Measurements from ENCODE around the gene DCUN1D3. TPM values are rescaled to one million over a fixed set of nuclear protein-coding genes. Genes with fewer than 3 reads are reported as not detected.
A peak's percentile ranks its signal among the peaks of the same experiment; 100 is the strongest.

DCUN1D3 gene
- total RNA-seq, 1 experiment from 2014 or later, result 16.4 TPM

DNA sequence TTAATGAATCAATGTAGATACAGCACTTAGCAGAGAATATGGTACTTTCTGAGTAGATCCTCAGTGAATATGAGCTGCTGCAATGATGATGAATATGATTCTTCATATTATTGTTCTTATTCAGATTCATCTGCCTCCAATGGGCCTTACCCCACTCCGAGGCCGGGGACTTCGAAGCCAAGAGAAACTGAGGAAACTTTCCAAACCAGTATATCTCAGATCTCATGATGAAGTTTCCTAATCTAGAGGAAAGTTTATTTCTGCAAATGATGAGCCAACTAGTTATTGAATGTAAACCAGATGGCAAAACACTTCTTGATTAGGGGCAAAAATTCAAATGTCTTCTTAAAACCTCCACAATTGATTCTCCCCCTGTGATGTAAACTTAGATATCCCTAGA is 23.7 kb upstream of the DCUN1D3 start:
- Histone ChIP-seq H3K79me2 (ENCODE audit: insufficient read depth, low read length) (no peaks in the 10 kb centered on the region), H3K36me3 (ENCODE audit: control insufficient read depth in 1 of 2, insufficient read depth in 2 of 2, low read length in 2 of 2) (0 out of 4 replicates have a peak, but pooled peaks cover 0 to 3% of the 10 kb centered on the region in 2 experiments), H3K27ac (ENCODE audit: low read depth, low read length) (no peak overlapping the region), H4K20me1 (ENCODE audit: insufficient read depth) (no peaks in the 10 kb centered on the region), H3K27me3 (ENCODE audit: insufficient read depth, low read length) (no peaks in the 10 kb centered on the region), H3K9me2 (ENCODE audit: insufficient read depth) (no peaks in the 10 kb centered on the region), H3K9ac (ENCODE audit: low read length) (no peak overlapping the region), H3K4me2 (ENCODE audit: low read length) (no peak overlapping the region), H3K4me3 (replicated peaks in 1 of 2; ENCODE audit: low read depth in 1 of 2, low read length in 2 of 2) (no peak overlapping the region), H2AFZ (ENCODE audit: low read depth, low read length, poor library complexity, severe bottlenecking) (no peak overlapping the region), H3K9me3 (ENCODE audit: control insufficient read depth in 1 of 2, insufficient read depth in 1 of 2, low read depth in 1 of 2, low read length in 2 of 2) (no peaks in the 10 kb centered on the region), H3K4me1 (ENCODE audit: control insufficient read depth in 1 of 2, insufficient read depth in 2 of 2, low read length in 2 of 2) (no peaks in the 10 kb centered on the region; a peak in 1 of 4 replicates)
- DNase-seq (ENCODE audit: low read depth, low spot score) (no peak), ATAC-seq (no peak)
- ChIA-PET CTCF (no interaction called here), RAD21 (ENCODE audit: low non-redundant PET in 1 of 2, low total read pairs in 2 of 2, uncharacterized antibody in 2 of 2, unreplicated experiment in 2 of 2) (no interaction called here), POLR2A (no interaction called here)
- TF ChIP-seq EZH2 (IDR thresholded peaks at IDR 0.05), result no peak
- TF ChIP-seq EGR1 (IDR thresholded peaks at IDR 0.05; ENCODE audit: low read depth), result no peak
- no peak for TF ChIP-seq FOSL1 (IDR thresholded peaks at IDR 0.05; ENCODE audit: low read depth)
- no peak for TF ChIP-seq CBX3 (IDR thresholded peaks at IDR 0.05; ENCODE audit: low read depth)
- intact Hi-C loops (cut with micrococcal nuclease), result no loop called here
- BruUV-seq (replicated peaks), result TSS peak; percentile 32

DNA sequence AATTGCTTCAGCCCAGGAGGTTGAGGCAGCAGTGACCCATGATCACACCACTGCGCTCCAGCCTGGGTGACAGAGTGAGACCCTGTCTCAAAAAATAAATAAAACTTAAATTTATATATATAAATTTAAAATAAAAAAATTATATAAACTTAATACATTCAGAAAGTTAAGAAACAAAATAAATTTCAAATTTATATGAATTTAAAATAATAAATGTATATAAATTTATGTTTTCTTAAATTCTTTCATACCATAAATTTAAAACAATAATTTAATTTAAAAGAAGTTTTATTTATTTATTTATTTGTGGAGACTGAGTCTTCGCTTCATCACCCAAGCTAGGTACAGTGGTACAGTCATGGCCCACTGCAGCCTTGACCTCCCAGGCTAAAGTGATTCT is 20.6 kb upstream of the DCUN1D3 start:
- peaks cover under 1% of the 10 kb centered on the region in 2 experiments; a peak in 3 of 4 replicates for H3K4me1 ChIP-seq (ENCODE audit: control insufficient read depth in 1 of 2, insufficient read depth in 2 of 2, low read length in 2 of 2)
- no peaks in the 10 kb centered on the region for H3K27me3 ChIP-seq (ENCODE audit: insufficient read depth, low read length)
- RAD21 ChIA-PET (ENCODE audit: low non-redundant PET in 1 of 2, low total read pairs in 2 of 2, uncharacterized antibody in 2 of 2, unreplicated experiment in 2 of 2), result no interaction called here
- intact Hi-C loops (cut with micrococcal nuclease), result no loop called here
- H3K4me2 ChIP-seq (ENCODE audit: low read length), result no peak overlapping the region
- no peaks in the 10 kb centered on the region for H4K20me1 ChIP-seq (ENCODE audit: insufficient read depth)
- POLR2A ChIA-PET, result no interaction called here
- no peak for DNase-seq (ENCODE audit: low read depth, low spot score)
- H3K36me3 ChIP-seq (ENCODE audit: control insufficient read depth in 1 of 2, insufficient read depth in 2 of 2, low read length in 2 of 2), result 0 out of 4 replicates have a peak, but pooled peaks cover 0 to 3% of the 10 kb centered on the region in 2 experiments
- H3K9ac ChIP-seq (ENCODE audit: low read length), result no peak overlapping the region
- no peaks in the 10 kb centered on the region for H3K79me2 ChIP-seq (ENCODE audit: insufficient read depth, low read length)
- ATAC-seq, result no peak
- H3K9me2 ChIP-seq (ENCODE audit: insufficient read depth), result no peaks in the 10 kb centered on the region
- no peak overlapping the region for H3K4me3 ChIP-seq (replicated peaks in 1 of 2; ENCODE audit: low read depth in 1 of 2, low read length in 2 of 2)
- H3K9me3 ChIP-seq (ENCODE audit: control insufficient read depth in 1 of 2, insufficient read depth in 1 of 2, low read depth in 1 of 2, low read length in 2 of 2), result no peaks in the 10 kb centered on the region
- TF ChIP-seq SRF (IDR thresholded peaks at IDR 0.05; ENCODE audit: low read depth), result no peak
- TF ChIP-seq CBX3 (IDR thresholded peaks at IDR 0.05; ENCODE audit: low read depth), result no peak
- TF ChIP-seq, protein P1, sequence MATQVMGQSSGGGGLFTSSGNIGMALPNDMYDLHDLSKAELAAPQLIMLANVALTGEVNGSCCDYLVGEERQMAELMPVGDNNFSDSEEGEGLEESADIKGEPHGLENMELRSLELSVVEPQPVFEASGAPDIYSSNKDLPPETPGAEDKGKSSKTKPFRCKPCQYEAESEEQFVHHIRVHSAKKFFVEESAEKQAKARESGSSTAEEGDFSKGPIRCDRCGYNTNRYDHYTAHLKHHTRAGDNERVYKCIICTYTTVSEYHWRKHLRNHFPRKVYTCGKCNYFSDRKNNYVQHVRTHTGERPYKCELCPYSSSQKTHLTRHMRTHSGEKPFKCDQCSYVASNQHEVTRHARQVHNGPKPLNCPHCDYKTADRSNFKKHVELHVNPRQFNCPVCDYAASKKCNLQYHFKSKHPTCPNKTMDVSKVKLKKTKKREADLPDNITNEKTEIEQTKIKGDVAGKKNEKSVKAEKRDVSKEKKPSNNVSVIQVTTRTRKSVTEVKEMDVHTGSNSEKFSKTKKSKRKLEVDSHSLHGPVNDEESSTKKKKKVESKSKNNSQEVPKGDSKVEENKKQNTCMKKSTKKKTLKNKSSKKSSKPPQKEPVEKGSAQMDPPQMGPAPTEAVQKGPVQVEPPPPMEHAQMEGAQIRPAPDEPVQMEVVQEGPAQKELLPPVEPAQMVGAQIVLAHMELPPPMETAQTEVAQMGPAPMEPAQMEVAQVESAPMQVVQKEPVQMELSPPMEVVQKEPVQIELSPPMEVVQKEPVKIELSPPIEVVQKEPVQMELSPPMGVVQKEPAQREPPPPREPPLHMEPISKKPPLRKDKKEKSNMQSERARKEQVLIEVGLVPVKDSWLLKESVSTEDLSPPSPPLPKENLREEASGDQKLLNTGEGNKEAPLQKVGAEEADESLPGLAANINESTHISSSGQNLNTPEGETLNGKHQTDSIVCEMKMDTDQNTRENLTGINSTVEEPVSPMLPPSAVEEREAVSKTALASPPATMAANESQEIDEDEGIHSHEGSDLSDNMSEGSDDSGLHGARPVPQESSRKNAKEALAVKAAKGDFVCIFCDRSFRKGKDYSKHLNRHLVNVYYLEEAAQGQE (IDR thresholded peaks at IDR 0.05; ENCODE audit: low read depth), result no peak
- BruUV-seq (replicated peaks), result no TSS peak
- H3K27ac ChIP-seq (ENCODE audit: low read depth, low read length), result no peak overlapping the region
- CTCF ChIA-PET, result no interaction called here
- no peak overlapping the region for H2AFZ ChIP-seq (ENCODE audit: low read depth, low read length, poor library complexity, severe bottlenecking)
